Skeletal muscle tissue (tissue), 4 donors: Measurements from ENCODE around the gene VTI1A. TPM values are rescaled to one million over a fixed set of nuclear protein-coding genes. Genes with fewer than 3 reads are reported as not detected.
"Not testable (repeated sequence)": the region's sequence is repeated elsewhere in the genome, so short reads cannot be mapped to it uniquely, and the experiment has no call there.

Source experiments
- H3K27ac ChIP-seq: one replicate; pipeline ENCODE4 v1.7.0; 2013; ENCODE audit warnings: mild to moderate bottlenecking, low read depth, low read length, inconsistent platforms
- H3K27me3 ChIP-seq, 3 donors: one replicate each; pipeline ENCODE4 v1.7.0; 2013; ENCODE audit warnings: low read length in 3 of 3; ENCODE audit not compliant: control insufficient read depth in 3 of 3, insufficient read depth in 3 of 3
- H3K36me3 ChIP-seq, 3 donors: one replicate each; pipeline ENCODE4 v1.7.0; 2013; ENCODE audit warnings: low read length in 3 of 3; ENCODE audit not compliant: control insufficient read depth in 3 of 3, insufficient read depth in 3 of 3
- H3K4me1 ChIP-seq, 3 donors: one replicate each; pipeline ENCODE4 v1.7.0; 2013; ENCODE audit warnings: low read length in 3 of 3, mild to moderate bottlenecking in 3 of 3; ENCODE audit not compliant: control insufficient read depth in 3 of 3, insufficient read depth in 3 of 3
- H3K4me3 ChIP-seq, 3 donors: one replicate each; pipeline ENCODE4 v1.7.0; 2013; ENCODE audit warnings: low read length in 3 of 3
- H3K9ac ChIP-seq, 3 donors: one replicate each; pipeline ENCODE4 v1.7.0; 2013; ENCODE audit warnings: low read length in 3 of 3, mild to moderate bottlenecking in 3 of 3, moderate library complexity in 2 of 3, low read depth in 1 of 3
- H3K9me3 ChIP-seq, 3 donors: one replicate each; pipeline ENCODE4 v1.7.0; 2013; ENCODE audit warnings: low read length in 3 of 3; ENCODE audit not compliant: control insufficient read depth in 3 of 3
- total RNA-seq: library from RNA; depleted of rRNA; stranded (reverse); fragments of >200 nt; gene quantifications from one replicate; pipeline ENCODE4 v1.2.3, GENCODE V29; 2014
- donor health status: Osteomylitis.

Gene VTI1A
- 18.3 TPM for total RNA-seq

DNA sequence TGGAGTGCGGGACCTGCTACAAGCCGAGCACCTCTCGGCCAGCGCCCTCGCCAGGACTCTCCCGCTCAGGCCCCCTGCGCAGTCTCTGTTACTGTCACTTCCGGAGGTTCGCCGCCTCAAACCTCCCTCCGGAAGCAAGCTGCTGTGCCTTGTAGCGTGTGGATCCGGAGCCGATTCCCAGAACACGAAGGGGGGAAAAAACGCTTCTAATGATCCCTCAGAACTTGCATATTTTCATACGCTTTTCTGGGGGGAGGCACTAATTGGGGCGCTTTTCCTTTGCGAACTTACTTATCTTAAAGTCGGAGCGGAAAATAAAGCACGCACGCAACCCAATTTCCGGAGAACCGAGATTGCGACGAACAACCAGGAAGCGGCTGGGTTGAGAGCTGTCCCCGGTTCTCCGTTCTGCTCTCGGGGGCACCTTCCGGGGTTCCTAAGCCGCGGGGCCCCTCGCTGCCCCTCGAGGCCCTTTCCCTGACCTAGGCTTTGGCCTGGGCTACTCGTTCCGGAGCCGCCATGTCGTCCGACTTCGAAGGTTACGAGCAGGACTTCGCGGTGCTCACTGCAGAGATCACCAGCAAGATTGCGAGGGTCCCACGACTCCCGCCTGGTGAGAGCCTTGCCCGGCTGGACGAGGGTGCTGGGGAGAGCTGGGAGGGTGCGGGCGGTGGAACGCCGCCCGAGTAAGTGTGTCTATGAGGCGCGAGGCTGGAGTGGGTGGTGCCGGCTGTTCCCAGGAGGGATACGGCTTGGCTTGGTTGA is at the start of gene VTI1A, which contains the start of gene ZDHHC6:
Gene VTI1A (plus strand): TSS at position 361 of the 765 bp plus-strand sequence. CDS start 159 bp downstream, at position 520.
Gene ZDHHC6 (minus strand): TSS at position 60 of the 765 bp plus-strand sequence. CDS start 1,478 bp downstream, outside the sequence.
- Histone ChIP-seq H3K4me3 (peak within 1 kb of the TSS; percentile 97 to 100 (median 98)), H3K9ac (peak within 1 kb of the TSS; percentile 97 to 99 (median 98)), H3K27ac (peak within 1 kb of the TSS; percentile 89), H3K36me3 (peaks cover 11 to 21% (median 12%) of the 10 kb centered on the region in 3 donors), H3K27me3 (no peaks in the 10 kb centered on the region), H3K9me3 (no peaks in the 10 kb centered on the region), H3K4me1 (peaks cover 14 to 34% (median 32%) of the 10 kb centered on the region in 3 donors)

DNA sequence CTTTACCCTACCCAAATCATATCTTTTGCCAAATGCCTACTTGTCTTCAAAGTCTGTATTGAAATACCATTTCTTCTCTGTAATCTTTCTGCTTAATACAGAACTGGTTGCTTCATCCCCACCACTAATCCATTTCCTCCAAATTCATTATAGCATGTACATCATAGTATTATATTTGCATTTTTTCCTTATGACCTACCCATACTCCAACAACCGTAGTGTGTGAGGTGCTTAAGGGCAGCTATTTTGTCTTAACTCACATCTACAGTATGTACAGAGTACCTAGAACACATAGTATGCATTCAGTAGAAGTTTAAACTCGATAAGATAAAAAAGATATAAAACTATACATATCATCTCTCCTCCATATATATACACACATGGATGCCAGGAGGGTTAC is 49.4 kb upstream of the VTI1A start:
- no peak overlapping the region for H3K4me3 ChIP-seq
- no peaks in the 10 kb centered on the region for H3K27me3 ChIP-seq
- H3K27ac ChIP-seq = no peak overlapping the region
- H3K9me3 ChIP-seq = no peaks in the 10 kb centered on the region
- no peak overlapping the region for H3K9ac ChIP-seq
- H3K4me1 ChIP-seq = no peaks in the 10 kb centered on the region
- peaks cover 0 to 2% (median 2%) of the 10 kb centered on the region in 3 donors for H3K36me3 ChIP-seq

DNA sequence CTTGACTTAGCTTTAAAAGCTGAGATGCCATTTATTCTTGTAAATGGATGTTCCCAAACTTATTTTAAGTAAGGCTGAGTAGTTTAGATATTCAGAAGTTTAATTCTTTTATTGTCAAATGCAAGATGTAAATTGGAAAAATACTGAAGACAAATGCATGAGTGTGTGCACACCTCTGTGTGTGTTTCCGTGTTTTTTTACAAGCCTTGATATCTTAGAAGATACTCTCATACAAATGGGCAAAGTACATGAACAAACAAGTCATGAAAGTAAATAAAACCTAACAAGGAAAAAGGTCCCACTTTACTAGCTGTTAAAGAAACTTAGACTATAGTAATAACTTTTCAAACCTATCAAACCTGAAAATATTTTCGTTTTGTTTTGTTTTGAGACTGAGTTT is 44.1 kb upstream of the VTI1A start:
- Histone ChIP-seq H3K9me3 (no peaks in the 10 kb centered on the region), H3K4me1 (no peaks in the 10 kb centered on the region), H3K4me3 (no peak overlapping the region), H3K27ac (no peak overlapping the region), H3K36me3 (peaks cover 0 to 2% (median 0%) of the 10 kb centered on the region in 3 donors), H3K27me3 (no peaks in the 10 kb centered on the region), H3K9ac (no peak overlapping the region)

DNA sequence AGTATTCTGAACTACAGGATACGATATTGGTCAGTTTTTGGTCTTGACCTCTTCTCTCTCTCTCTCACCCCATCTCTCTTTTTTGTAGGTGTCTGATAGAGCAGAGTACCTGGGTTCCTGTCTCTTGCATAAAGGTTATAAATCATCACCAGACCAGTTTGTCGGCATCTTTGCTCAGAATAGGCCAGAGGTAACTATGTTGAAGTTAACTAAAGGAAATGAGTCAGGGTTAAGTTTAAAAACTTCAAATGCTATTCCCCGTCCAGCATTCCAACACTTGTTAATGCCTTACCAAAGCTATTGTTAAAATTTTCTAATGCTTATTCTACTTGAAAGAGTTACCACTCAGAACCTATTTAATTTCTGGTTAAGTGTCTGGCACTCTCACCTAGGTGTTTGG is 42.4 kb upstream of the VTI1A start:
- H3K36me3 ChIP-seq = peaks cover 0 to 3% (median 0%) of the 10 kb centered on the region in 3 donors
- no peak overlapping the region for H3K9ac ChIP-seq
- no peak overlapping the region for H3K4me3 ChIP-seq
- H3K27ac ChIP-seq = no peak overlapping the region
- H3K4me1 ChIP-seq = no peaks in the 10 kb centered on the region
- no peaks in the 10 kb centered on the region for H3K9me3 ChIP-seq
- no peaks in the 10 kb centered on the region for H3K27me3 ChIP-seq

DNA sequence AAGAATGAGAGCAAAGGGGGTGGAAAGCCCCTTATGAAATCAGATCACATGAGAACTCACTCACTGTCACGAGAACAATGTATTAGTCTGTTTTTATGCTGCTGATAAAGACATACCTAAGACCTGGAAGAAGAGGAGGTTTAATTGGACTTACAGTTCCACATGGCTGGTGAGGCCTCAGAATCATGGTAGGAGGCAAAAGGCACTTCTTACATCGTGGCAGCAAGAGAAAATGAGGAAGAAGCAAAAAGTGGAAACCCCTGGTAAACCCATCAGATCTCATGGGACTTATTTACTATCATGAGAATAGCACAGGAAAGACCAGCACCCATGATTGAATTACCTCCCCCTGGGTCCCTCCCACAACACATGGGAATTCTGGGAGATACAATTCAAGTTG is 40.2 kb upstream of the VTI1A start:
- not testable (repeated sequence) for H3K27ac ChIP-seq, H3K27me3 ChIP-seq, H3K4me3 ChIP-seq, H3K4me1 ChIP-seq, H3K9me3 ChIP-seq, H3K9ac ChIP-seq, H3K36me3 ChIP-seq

DNA sequence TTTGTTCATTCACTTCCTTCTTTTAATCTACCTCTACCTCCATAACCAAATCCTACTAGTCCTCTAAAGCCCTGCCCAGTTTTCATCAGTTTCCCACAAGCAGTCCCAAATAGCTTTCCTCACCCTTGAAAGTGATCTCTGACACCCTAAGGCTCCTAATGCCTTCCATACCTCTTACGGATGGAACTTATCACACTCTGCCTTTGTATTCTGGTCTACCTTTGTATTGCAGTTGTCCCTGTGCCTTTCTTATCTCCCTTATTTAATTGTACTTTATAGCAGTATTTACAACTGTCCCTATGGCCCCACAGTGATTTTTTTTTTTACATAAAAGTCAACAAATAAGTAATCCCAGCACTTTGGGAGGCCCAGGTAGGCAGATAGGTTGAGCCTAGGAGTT is 39.3 kb upstream of the VTI1A start:
- no peaks in the 10 kb centered on the region for H3K4me1 ChIP-seq
- no peak overlapping the region for H3K27ac ChIP-seq
- no peak overlapping the region for H3K4me3 ChIP-seq
- no peaks in the 10 kb centered on the region for H3K9me3 ChIP-seq
- peaks cover 0 to 4% (median 0%) of the 10 kb centered on the region in 3 donors for H3K36me3 ChIP-seq
- no peaks in the 10 kb centered on the region for H3K27me3 ChIP-seq
- no peak overlapping the region for H3K9ac ChIP-seq

DNA sequence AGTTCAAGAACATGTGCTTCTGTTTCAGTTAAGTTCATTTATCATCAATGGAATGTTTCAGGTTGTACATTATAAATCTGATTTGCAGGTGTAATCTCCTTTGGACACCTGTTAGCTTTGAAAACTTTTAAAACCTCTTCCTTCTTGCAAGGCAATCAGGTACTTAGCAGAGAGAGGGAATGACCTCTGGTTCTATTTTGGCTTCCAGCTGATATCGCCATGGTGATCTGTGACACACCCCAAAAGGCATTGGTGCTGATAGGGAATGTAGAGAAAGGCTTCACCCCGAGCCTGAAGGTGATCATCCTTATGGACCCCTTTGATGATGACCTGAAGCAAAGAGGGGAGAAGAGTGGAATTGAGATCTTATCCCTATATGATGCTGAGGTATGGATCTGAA is 37.7 kb upstream of the VTI1A start:
- no peaks in the 10 kb centered on the region for H3K9me3 ChIP-seq
- no peak overlapping the region for H3K4me3 ChIP-seq
- H3K36me3 ChIP-seq = peaks cover 0 to 4% (median 2%) of the 10 kb centered on the region in 3 donors
- H3K9ac ChIP-seq = no peak overlapping the region
- no peaks in the 10 kb centered on the region for H3K27me3 ChIP-seq
- no peaks in the 10 kb centered on the region for H3K4me1 ChIP-seq
- no peak overlapping the region for H3K27ac ChIP-seq

DNA sequence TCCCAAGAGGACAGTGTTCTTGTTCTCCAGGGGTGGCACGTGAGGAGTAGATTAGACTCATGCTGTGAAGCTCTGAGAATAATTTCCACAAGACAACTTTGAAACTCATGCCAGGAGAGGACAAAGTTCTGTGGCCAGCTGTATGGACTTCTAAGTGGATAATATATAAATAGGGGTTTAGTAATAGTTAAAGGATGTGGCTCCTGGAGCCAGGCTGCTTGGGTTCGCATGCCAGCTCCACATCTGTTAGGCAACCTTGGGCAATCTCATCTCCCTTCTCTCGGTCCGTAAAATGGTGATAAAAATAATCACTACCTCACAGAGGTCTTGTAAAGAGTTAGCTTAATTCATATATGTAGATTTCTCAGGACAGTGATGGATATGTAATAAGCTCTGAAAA is 37.3 kb upstream of the VTI1A start:
- peaks cover 0 to 4% (median 2%) of the 10 kb centered on the region in 3 donors for H3K36me3 ChIP-seq
- H3K9me3 ChIP-seq = no peaks in the 10 kb centered on the region
- H3K4me3 ChIP-seq = no peak overlapping the region
- no peaks in the 10 kb centered on the region for H3K27me3 ChIP-seq
- H3K4me1 ChIP-seq = no peaks in the 10 kb centered on the region
- no peak overlapping the region for H3K9ac ChIP-seq
- H3K27ac ChIP-seq = no peak overlapping the region

DNA sequence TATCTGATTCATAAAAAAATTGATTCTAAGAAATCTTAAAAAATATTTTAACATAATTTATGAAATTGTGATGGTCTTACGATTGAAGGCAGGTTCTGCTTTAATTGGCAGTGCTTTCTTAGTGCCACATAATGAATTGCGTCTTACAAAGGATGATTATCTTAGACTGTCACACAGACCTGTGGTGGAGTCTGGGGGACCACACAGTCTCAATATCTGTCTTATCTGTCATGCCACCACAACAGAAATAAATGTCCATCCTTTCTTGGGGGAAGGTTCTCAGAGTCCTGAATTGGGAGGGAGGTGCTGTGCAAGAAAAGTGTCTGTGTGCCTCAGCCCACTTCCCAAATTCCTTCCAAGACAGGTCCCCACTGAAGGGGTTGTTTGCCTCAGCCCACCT is 34.3 kb upstream of the VTI1A start:
- Histone ChIP-seq H3K36me3 (peaks cover 0 to 4% (median 2%) of the 10 kb centered on the region in 3 donors), H3K4me3 (no peak overlapping the region), H3K4me1 (no peaks in the 10 kb centered on the region), H3K27me3 (no peaks in the 10 kb centered on the region), H3K9ac (no peak overlapping the region), H3K9me3 (no peaks in the 10 kb centered on the region), H3K27ac (no peak overlapping the region)

DNA sequence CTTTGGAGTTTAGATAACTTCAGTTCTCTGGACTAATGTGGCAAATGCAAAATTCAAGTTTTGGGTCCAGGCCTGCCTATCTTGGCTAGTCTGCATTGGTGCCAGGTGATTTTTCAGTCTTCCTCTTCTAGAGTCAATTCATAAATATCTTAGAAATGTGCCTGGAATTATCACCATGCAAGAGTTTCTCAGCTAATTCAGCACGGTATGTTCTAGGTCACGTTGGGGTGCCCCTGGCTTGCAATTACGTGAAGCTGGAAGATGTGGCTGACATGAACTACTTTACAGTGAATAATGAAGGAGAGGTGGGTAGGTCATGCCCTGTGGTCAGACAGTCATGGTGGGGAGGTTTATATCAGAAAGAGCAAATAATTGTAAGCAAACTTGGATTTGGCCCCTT is 25.3 kb upstream of the VTI1A start:
- H3K4me3 ChIP-seq = no peak overlapping the region
- H3K36me3 ChIP-seq = peaks cover 0 to 17% (median 3%) of the 10 kb centered on the region in 3 donors
- no peaks in the 10 kb centered on the region for H3K9me3 ChIP-seq
- H3K27ac ChIP-seq = no peak overlapping the region
- H3K9ac ChIP-seq = no peak overlapping the region
- no peaks in the 10 kb centered on the region for H3K4me1 ChIP-seq
- no peaks in the 10 kb centered on the region for H3K27me3 ChIP-seq
